Keratinocyte (primary cell): ENCODE data around the gene C1orf216. TPM values are rescaled to one million over a fixed set of nuclear protein-coding genes. Genes with fewer than 3 reads are reported as not detected.

Experiments used
- DNase-seq: peaks from one replicate; pipeline ENCODE4 v3.0.0-alpha.2; 2011; ENCODE audit warnings: low read depth, missing footprints, low spot score
- FAIRE-seq: peaks from 2 replicates; lab custom pipeline; 2011; peaks lifted over from hg19 to GRCh38; lab: Jason Lieb, UNC
- H2AFZ ChIP-seq: 2 replicates; pipeline ENCODE4 v1.6.0; 2012; ENCODE audit warnings: low read length, control low read depth, inconsistent platforms; ENCODE audit not compliant: control insufficient read depth
- H3K27ac ChIP-seq: 2 replicates; pipeline ENCODE4 v1.5.1; 2011; ENCODE audit warnings: low read length; ENCODE audit not compliant: control insufficient read depth, insufficient read depth
- H3K27me3 ChIP-seq: 3 replicates; pipeline ENCODE4 v1.6.0; 2011; ENCODE audit warnings: low read length; ENCODE audit not compliant: control insufficient read depth, insufficient read depth; ENCODE audit errors: extremely low read depth
- H3K36me3 ChIP-seq, 2 experiments: 2 replicates in 1 of 2; 3 replicates in 1 of 2; pipeline ENCODE4 v1.5.1; 2011; ENCODE audit warnings: low read length in 2 of 2, mild to moderate bottlenecking in 1 of 2; ENCODE audit not compliant: control insufficient read depth in 2 of 2, insufficient read depth in 2 of 2; ENCODE audit errors: extremely low read depth in 1 of 2
- H3K4me1 ChIP-seq: 3 replicates; pipeline ENCODE4 v1.5.1; 2011; ENCODE audit warnings: low read length; ENCODE audit not compliant: control insufficient read depth, insufficient read depth; ENCODE audit errors: extremely low read depth
- H3K4me2 ChIP-seq: 3 replicates; pipeline ENCODE4 v1.6.0; 2011; ENCODE audit warnings: low read depth, low read length; ENCODE audit not compliant: control insufficient read depth, insufficient read depth; ENCODE audit errors: extremely low read depth
- H3K4me3 ChIP-seq, 3 experiments: fragments of 200-600 bp in 1 of 3; sonication (generic) in 1 of 3; 2 replicates in 2 of 3; 3 replicates in 1 of 3; pipeline ENCODE4 v1.5.1; 2011 to 2016; ENCODE audit warnings: low read length in 3 of 3, mild to moderate bottlenecking in 3 of 3, control low read depth in 2 of 3, inconsistent platforms in 1 of 3, low read depth in 1 of 3, mixed read lengths in 1 of 3, mixed run types in 1 of 3, moderate library complexity in 1 of 3; ENCODE audit not compliant: control insufficient read depth in 2 of 3, insufficient read depth in 2 of 3; ENCODE audit errors: extremely low read depth in 1 of 3
- H3K79me2 ChIP-seq: 2 replicates; pipeline ENCODE4 v1.6.0; 2012; ENCODE audit warnings: low read length; ENCODE audit not compliant: control insufficient read depth, insufficient read depth
- H3K9ac ChIP-seq: 3 replicates; pipeline ENCODE4 v1.6.0; 2011; ENCODE audit warnings: low read length; ENCODE audit not compliant: control insufficient read depth, insufficient read depth; ENCODE audit errors: extremely low read depth
- H3K9me1 ChIP-seq: 3 replicates; pipeline ENCODE4 v1.6.0; 2011; ENCODE audit warnings: low read length; ENCODE audit not compliant: control insufficient read depth, insufficient read depth; ENCODE audit errors: extremely low read depth
- H3K9me3 ChIP-seq: 2 replicates; pipeline ENCODE4 v1.5.1; 2012; ENCODE audit warnings: low read depth, low read length; ENCODE audit not compliant: control insufficient read depth
- H4K20me1 ChIP-seq: 3 replicates; pipeline ENCODE4 v1.6.0; 2011; ENCODE audit warnings: low read length; ENCODE audit not compliant: control insufficient read depth, insufficient read depth; ENCODE audit errors: extremely low read depth
- EZH2 ChIP-seq: IDR thresholded peaks from one replicate; pipeline ENCODE4 v1.6.1; 2012; ENCODE audit warnings: inconsistent platforms, mild to moderate bottlenecking, low read length, moderate library complexity
- dilution Hi-C: fragments of 300-500 bp; cut with MboI; formaldehyde crosslinking; loops from one replicate; pipeline ENCODE4 v1.7.0; 2020; ENCODE audit warnings: low sequenced_read_pairs; ENCODE audit not compliant: extremely low pct_ligation_motif_present
- polyA plus RNA-seq, 5 experiments: library from polyadenylated mRNA; depleted of rRNA in 3 of 5; stranded (reverse) in 3 of 5; stranded (forward) in 1 of 5; unstranded in 1 of 5; fragments of >200 nt; gene quantifications; 1 replicate in 1 of 5; 2 replicates in 3 of 5; 3 replicates in 1 of 5; pipeline versions ENCODE4 v1.2.1 to v1.2.3, GENCODE V29; 2011 to 2012; ENCODE audit warnings: missing spikeins in 2 of 5, low read depth in 1 of 5, low replicate concordance in 1 of 5
- TF ChIP-seq, protein P1 (sequence below), 3 experiments: IDR thresholded peaks in 1 of 3; conservative IDR thresholded peaks in 1 of 3; optimal IDR thresholded peaks in 1 of 3; 2 replicates in 2 of 3; 3 replicates in 1 of 3; pipeline versions ENCODE3 to v1.5.1; 2011; ENCODE audit warnings: low read length in 3 of 3, mild to moderate bottlenecking in 3 of 3, moderate library complexity in 2 of 3, control low read depth in 1 of 3, inconsistent platforms in 1 of 3; ENCODE audit not compliant: insufficient read depth in 2 of 3; ENCODE audit errors: extremely low read depth in 1 of 3

Gene C1orf216
- polyA plus RNA-seq, 1 donor (not counting 4 experiments of a cell fraction or from before 2014, with no cell fraction given): 10.0 TPM

DNA sequence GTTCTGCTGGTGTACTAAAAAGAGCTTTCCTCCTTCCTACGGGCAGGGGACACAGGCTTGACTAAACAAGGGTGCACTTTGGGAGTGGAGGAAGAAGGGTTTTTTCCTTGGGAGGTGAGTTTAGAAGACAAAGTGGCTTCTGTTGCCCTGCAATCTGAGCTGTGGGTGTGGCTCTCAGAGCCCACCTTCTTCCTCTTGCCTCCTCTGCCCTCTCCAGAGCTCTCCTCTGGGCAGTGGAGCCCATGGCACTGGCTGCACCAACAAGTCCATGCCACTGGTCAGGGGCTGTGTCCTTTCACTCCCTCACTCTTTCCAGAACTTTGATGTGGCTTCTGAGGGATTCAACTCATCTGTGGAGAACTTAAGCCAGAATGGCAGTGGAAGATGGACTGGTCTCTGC lies 51.8 kb downstream of the C1orf216 start:
- DNase-seq: no peak

GRCh38 chr1:35666216-35666615 lies 52.5 kb downstream of the C1orf216 start:
- no peaks in the 10 kb centered on the region for H4K20me1 ChIP-seq
- no peak for TF ChIP-seq EZH2
- TF ChIP-seq, protein P1, sequence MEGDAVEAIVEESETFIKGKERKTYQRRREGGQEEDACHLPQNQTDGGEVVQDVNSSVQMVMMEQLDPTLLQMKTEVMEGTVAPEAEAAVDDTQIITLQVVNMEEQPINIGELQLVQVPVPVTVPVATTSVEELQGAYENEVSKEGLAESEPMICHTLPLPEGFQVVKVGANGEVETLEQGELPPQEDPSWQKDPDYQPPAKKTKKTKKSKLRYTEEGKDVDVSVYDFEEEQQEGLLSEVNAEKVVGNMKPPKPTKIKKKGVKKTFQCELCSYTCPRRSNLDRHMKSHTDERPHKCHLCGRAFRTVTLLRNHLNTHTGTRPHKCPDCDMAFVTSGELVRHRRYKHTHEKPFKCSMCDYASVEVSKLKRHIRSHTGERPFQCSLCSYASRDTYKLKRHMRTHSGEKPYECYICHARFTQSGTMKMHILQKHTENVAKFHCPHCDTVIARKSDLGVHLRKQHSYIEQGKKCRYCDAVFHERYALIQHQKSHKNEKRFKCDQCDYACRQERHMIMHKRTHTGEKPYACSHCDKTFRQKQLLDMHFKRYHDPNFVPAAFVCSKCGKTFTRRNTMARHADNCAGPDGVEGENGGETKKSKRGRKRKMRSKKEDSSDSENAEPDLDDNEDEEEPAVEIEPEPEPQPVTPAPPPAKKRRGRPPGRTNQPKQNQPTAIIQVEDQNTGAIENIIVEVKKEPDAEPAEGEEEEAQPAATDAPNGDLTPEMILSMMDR (optimal IDR thresholded peaks at IDR 0.05 in 1 of 3, IDR thresholded peaks at IDR 0.05 in 1 of 3, conservative IDR thresholded peaks at IDR 0.05 in 1 of 3; ENCODE audit: extremely low read depth in 1 of 3, insufficient read depth in 2 of 3, low read length in 3 of 3): no peak
- H3K9me3 ChIP-seq: no peaks in the 10 kb centered on the region
- H3K79me2 ChIP-seq: no peaks in the 10 kb centered on the region
- H3K4me3 ChIP-seq: no peak overlapping the region
- no peak overlapping the region for H3K4me2 ChIP-seq
- H3K9ac ChIP-seq: no peak overlapping the region
- no peaks in the 10 kb centered on the region for H3K36me3 ChIP-seq
- FAIRE-seq (no peak), DNase-seq (no peak)
- H3K9me1 ChIP-seq: no peaks in the 10 kb centered on the region
- H3K27me3 ChIP-seq: peaks cover 7% of the 10 kb centered on the region
- dilution Hi-C loops: no loop called here
- no peak overlapping the region for H2AFZ ChIP-seq
- H3K27ac ChIP-seq: no peak overlapping the region
- H3K4me1 ChIP-seq: no peaks in the 10 kb centered on the region

More for the DNA sequence above, 51.8 kb downstream of the C1orf216 start:
- dilution Hi-C loops: no loop called here
- H3K9ac ChIP-seq: no peak overlapping the region
- no peak overlapping the region for H3K27ac ChIP-seq
- H3K9me3 ChIP-seq: no peaks in the 10 kb centered on the region
- peaks cover 7% of the 10 kb centered on the region for H3K27me3 ChIP-seq
- no peaks in the 10 kb centered on the region for H3K4me1 ChIP-seq
- no peaks in the 10 kb centered on the region for H3K36me3 ChIP-seq
- no peak overlapping the region for H3K4me3 ChIP-seq
- no peaks in the 10 kb centered on the region for H3K9me1 ChIP-seq
- H3K79me2 ChIP-seq: no peaks in the 10 kb centered on the region
- no peak overlapping the region for H2AFZ ChIP-seq
- H4K20me1 ChIP-seq: no peaks in the 10 kb centered on the region
- FAIRE-seq: no peak
- H3K4me2 ChIP-seq: no peak overlapping the region
- TF ChIP-seq EZH2: no peak
- TF ChIP-seq, protein P1 (optimal IDR thresholded peaks at IDR 0.05 in 1 of 3, IDR thresholded peaks at IDR 0.05 in 1 of 3, conservative IDR thresholded peaks at IDR 0.05 in 1 of 3; ENCODE audit: extremely low read depth in 1 of 3, insufficient read depth in 2 of 3, low read length in 3 of 3): no peak

Other genes with a start within 250 kb of the C1orf216 start
- gene KIAA0319L, start 161.5 kb downstream of the C1orf216 start, polyA plus RNA-seq: 23.8 to 29.6 TPM (median 25.8 TPM) in 3 replicates
- gene NCDN, start 161.1 kb downstream of the C1orf216 start, polyA plus RNA-seq: 10.5 to 16.6 TPM (median 15.9 TPM) in 3 replicates
- 0.26 to 0.67 TPM (median 0.51 TPM) in 3 replicates for gene TFAP2E, start 145.6 kb downstream of the C1orf216 start, polyA plus RNA-seq
- 95.5 to 108 TPM (median 104 TPM) in 3 replicates for gene PSMB2, start 77.4 kb downstream of the C1orf216 start, polyA plus RNA-seq
- gene CLSPN, start 51.1 kb upstream of the C1orf216 start, polyA plus RNA-seq: 0.98 to 7.7 TPM (median 4.7 TPM) in 3 replicates
- 5.2 to 7.7 TPM (median 6.3 TPM) in 3 replicates for gene AGO4, start 89.1 kb upstream of the C1orf216 start, polyA plus RNA-seq
- gene AGO1, start 164.3 kb upstream of the C1orf216 start, polyA plus RNA-seq: 4.2 to 10.4 TPM (median 5.7 TPM) in 3 replicates
- gene AGO3, start 212.2 kb upstream of the C1orf216 start, polyA plus RNA-seq: 12.2 to 14.0 TPM (median 13.1 TPM) in 3 replicates